ENCODE results near the gene KCNT1. TPM values are rescaled to one million over a fixed set of nuclear protein-coding genes. Genes with fewer than 3 reads are reported as not detected.

KCNT1 gene
- total RNA-seq, 1 experiment from 2014 or later, result not detected

GRCh38 chr9:135729480-135729879 lies 27.5 kb downstream of the KCNT1 start:
- ChIA-PET POLR2A (ENCODE audit: unreplicated experiment) (no interaction called here), CTCF (no interaction called here)
- no TSS peak for BruUV-seq (replicated peaks)
- Histone ChIP-seq H3K27ac (no peak overlapping the region), H2AFZ (no peak overlapping the region), H3K4me3 (no peak overlapping the region), H3K27me3 (ENCODE audit: insufficient read depth, low read depth) (peaks cover 80% of the 10 kb centered on the region), H3K79me2 (ENCODE audit: low read depth) (no peaks in the 10 kb centered on the region), H4K20me1 (ENCODE audit: insufficient read depth) (no peaks in the 10 kb centered on the region), H3F3A (ENCODE audit: insufficient read depth, low read depth) (no peaks in the 10 kb centered on the region), H3K9me2 (ENCODE audit: insufficient read depth) (no peaks in the 10 kb centered on the region), H3K36me3 (ENCODE audit: low read depth) (no peaks in the 10 kb centered on the region), H3K9me3 (ENCODE audit: insufficient read depth, low read depth) (no peaks in the 10 kb centered on the region), H3K4me2 (no peak overlapping the region), H3K4me1 (replicated peaks; ENCODE audit: insufficient read depth) (no peaks in the 10 kb centered on the region)
- no peak for TF ChIP-seq EZH2 (IDR thresholded peaks at IDR 0.05; ENCODE audit: low read depth)
- no peak for TF ChIP-seq CTCF (conservative IDR thresholded peaks at IDR 0.05)
- no peak for DNase-seq
- intact Hi-C loops (cut with micrococcal nuclease; ENCODE audit: unreplicated experiment), result no loop called here

- no peaks in the 10 kb centered on the region for H3K79me2 ChIP-seq (ENCODE audit: low read depth)
- no peaks in the 10 kb centered on the region for H4K20me1 ChIP-seq (ENCODE audit: insufficient read depth)
- no peaks in the 10 kb centered on the region for H3K4me1 ChIP-seq (replicated peaks; ENCODE audit: insufficient read depth)
- H3K4me2 ChIP-seq, result no peak overlapping the region
- no peaks in the 10 kb centered on the region for H3K9me3 ChIP-seq (ENCODE audit: insufficient read depth, low read depth)
- no TSS peak for BruUV-seq (replicated peaks)
- DNase-seq, result no peak
- H3K36me3 ChIP-seq (ENCODE audit: low read depth), result no peaks in the 10 kb centered on the region
- POLR2A ChIA-PET (ENCODE audit: unreplicated experiment), result no interaction called here
- no peak overlapping the region for H3K4me3 ChIP-seq
- intact Hi-C loops (cut with micrococcal nuclease; ENCODE audit: unreplicated experiment), result no loop called here
- H3K27me3 ChIP-seq (ENCODE audit: insufficient read depth, low read depth), result peaks cover 80% of the 10 kb centered on the region
- H2AFZ ChIP-seq, result no peak overlapping the region
- H3F3A ChIP-seq (ENCODE audit: insufficient read depth, low read depth), result no peaks in the 10 kb centered on the region
- TF ChIP-seq EZH2 (IDR thresholded peaks at IDR 0.05; ENCODE audit: low read depth) (no peak), CTCF (conservative IDR thresholded peaks at IDR 0.05) (no peak)
- CTCF ChIA-PET, result no interaction called here
- no peak overlapping the region for H3K27ac ChIP-seq
- no peaks in the 10 kb centered on the region for H3K9me2 ChIP-seq (ENCODE audit: insufficient read depth)
Measured at GRCh38 chr9:135731454-135731853, 29.5 kb downstream of the KCNT1 start.

GRCh38 chr9:135732569-135733257 lies 30.7 kb downstream of the KCNT1 start:
- no TSS peak for BruUV-seq (replicated peaks)
- Histone ChIP-seq H4K20me1 (ENCODE audit: insufficient read depth) (no peaks in the 10 kb centered on the region), H2AFZ (no peak overlapping the region), H3K36me3 (ENCODE audit: low read depth) (no peaks in the 10 kb centered on the region), H3K9me3 (ENCODE audit: insufficient read depth, low read depth) (no peaks in the 10 kb centered on the region), H3K4me1 (replicated peaks; ENCODE audit: insufficient read depth) (no peaks in the 10 kb centered on the region), H3F3A (ENCODE audit: insufficient read depth, low read depth) (no peaks in the 10 kb centered on the region), H3K4me3 (no peak overlapping the region), H3K79me2 (ENCODE audit: low read depth) (no peaks in the 10 kb centered on the region), H3K27ac (no peak overlapping the region), H3K27me3 (ENCODE audit: insufficient read depth, low read depth) (peaks cover 84% of the 10 kb centered on the region), H3K9me2 (ENCODE audit: insufficient read depth) (no peaks in the 10 kb centered on the region), H3K4me2 (no peak overlapping the region)
- ChIA-PET POLR2A (ENCODE audit: unreplicated experiment) (no interaction called here), CTCF (no interaction called here)
- intact Hi-C loops (cut with micrococcal nuclease; ENCODE audit: unreplicated experiment), result no loop called here
- DNase-seq, result no peak
- no peak for TF ChIP-seq CTCF (conservative IDR thresholded peaks at IDR 0.05)
- TF ChIP-seq EZH2 (IDR thresholded peaks at IDR 0.05; ENCODE audit: low read depth), result no peak
